ENCODE results near the gene NFIB. TPM values are rescaled to one million over a fixed set of nuclear protein-coding genes. Genes with fewer than 3 reads are reported as not detected.
A peak's percentile ranks its signal among the peaks of the same experiment; 100 is the strongest.

The NFIB gene
- total RNA-seq, 1 donor from 2014 or later: 99.4 TPM

- H3K27ac ChIP-seq: no peak overlapping the region
- intact Hi-C loops (cut with DNase I): no loop called here
- no peak for ATAC-seq
These were observed 143.5 kb downstream of the NFIB start for GRCh38 chr9:14170392-14170931.

GRCh38 chr9:14168381-14168780, 145.6 kb downstream of the NFIB start:
- ATAC-seq: no peak
- Histone ChIP-seq H3K27ac (no peak overlapping the region), H3K27me3 (no peaks in the 10 kb centered on the region), H3K9me3 (no peaks in the 10 kb centered on the region), H3K36me3 (no peaks in the 10 kb centered on the region), H3K4me1 (peaks cover 8% of the 10 kb centered on the region), H3K4me3 (no peak overlapping the region)
- no peak for TF ChIP-seq CTCF (IDR thresholded peaks at IDR 0.05)
- intact Hi-C loops (cut with DNase I): no loop called here
- DNase-seq: no peak

More at GRCh38 chr9:14170392-14170931, 143.5 kb downstream of the NFIB start:
- Histone ChIP-seq H3K27me3 (no peaks in the 10 kb centered on the region), H3K36me3 (no peaks in the 10 kb centered on the region), H3K4me3 (no peak overlapping the region), H3K9me3 (no peaks in the 10 kb centered on the region), H3K4me1 (peaks cover 2% of the 10 kb centered on the region)
- no peak for TF ChIP-seq CTCF (IDR thresholded peaks at IDR 0.05)
- DNase-seq: no peak

GRCh38 chr9:14165376-14166035, 148.4 kb downstream of the NFIB start:
- DNase-seq (no peak), ATAC-seq (peak; percentile 82)
- peaks cover 14% of the 10 kb centered on the region for H3K4me1 ChIP-seq
- no peaks in the 10 kb centered on the region for H3K27me3 ChIP-seq
- no peaks in the 10 kb centered on the region for H3K36me3 ChIP-seq
- no peak overlapping the region for H3K4me3 ChIP-seq
- H3K27ac ChIP-seq: peak overlapping the region; percentile 20
- intact Hi-C loops (cut with DNase I): no loop called here
- H3K9me3 ChIP-seq: no peaks in the 10 kb centered on the region
- no peak for TF ChIP-seq CTCF (IDR thresholded peaks at IDR 0.05)

GRCh38 chr9:14164908-14165307, 149.0 kb downstream of the NFIB start:
- Histone ChIP-seq H3K4me1 (peaks cover 14% of the 10 kb centered on the region), H3K27me3 (no peaks in the 10 kb centered on the region), H3K27ac (peak overlapping the region; percentile 20), H3K36me3 (no peaks in the 10 kb centered on the region), H3K9me3 (no peaks in the 10 kb centered on the region), H3K4me3 (no peak overlapping the region)
- no peak for ATAC-seq
- DNase-seq: no peak
- TF ChIP-seq CTCF (IDR thresholded peaks at IDR 0.05): no peak
- intact Hi-C loops (cut with DNase I): no loop called here

GRCh38 chr9:14159440-14160216, 154.3 kb downstream of the NFIB start:
- H3K4me1 ChIP-seq: peaks cover 8% of the 10 kb centered on the region
- no peak for TF ChIP-seq CTCF (IDR thresholded peaks at IDR 0.05)
- H3K27me3 ChIP-seq: no peaks in the 10 kb centered on the region
- H3K36me3 ChIP-seq: no peaks in the 10 kb centered on the region
- intact Hi-C loops (cut with DNase I): no loop called here
- H3K27ac ChIP-seq: no peak overlapping the region
- no peak for DNase-seq
- H3K9me3 ChIP-seq: no peaks in the 10 kb centered on the region
- ATAC-seq: no peak
- no peak overlapping the region for H3K4me3 ChIP-seq
